RWPE2 (cell line): ENCODE measurements around the gene UHMK1.
A peak's percentile ranks its signal among the peaks of the same experiment; 100 is the strongest.

Experiments used
- ATAC-seq: fragments of 200-7000 bp; cut with Tn5 transposase; 3 replicates; pipeline ENCODE4 v1.9.1; 2021; ENCODE audit warnings: low read depth
- DNase-seq: peaks from one replicate; pipeline ENCODE4 v3.0.0-alpha.2; 2020; ENCODE audit warnings: low spot score
- H3K27ac ChIP-seq: fragments of 450-650 bp; 2 replicates; pipeline ENCODE4 v1.5.1; 2017; ENCODE audit warnings: mild to moderate bottlenecking; ENCODE audit not compliant: poor library complexity, severe bottlenecking
- H3K27me3 ChIP-seq: fragments of 250-450 bp; sonication (Bioruptor Pico); 2 replicates; pipeline ENCODE4 v1.5.1; 2021; ENCODE audit warnings: mild to moderate bottlenecking, moderate library complexity; ENCODE audit not compliant: insufficient read depth, poor library complexity, severe bottlenecking
- H3K36me3 ChIP-seq: fragments of 250-450 bp; sonication (Bioruptor Pico); 2 replicates; pipeline ENCODE4 v1.5.1; 2020; ENCODE audit warnings: low read depth, mild to moderate bottlenecking, moderate library complexity
- H3K4me1 ChIP-seq: fragments of 250-450 bp; sonication (Bioruptor Pico); 2 replicates; pipeline ENCODE4 v1.5.1; 2021; ENCODE audit warnings: mild to moderate bottlenecking, moderate library complexity; ENCODE audit not compliant: insufficient read depth, poor library complexity, severe bottlenecking
- H3K4me3 ChIP-seq: fragments of 250-450 bp; sonication (Bioruptor Pico); 2 replicates; pipeline ENCODE4 v1.5.1; 2021; ENCODE audit warnings: mild to moderate bottlenecking, moderate library complexity; ENCODE audit not compliant: severe bottlenecking
- H3K9me3 ChIP-seq: fragments of 250-450 bp; sonication (Bioruptor Pico); 2 replicates; pipeline ENCODE4 v1.5.1; 2021; ENCODE audit warnings: mild to moderate bottlenecking, moderate library complexity; ENCODE audit not compliant: severe bottlenecking
- CTCF ChIP-seq: fragments of 450-650 bp; IDR thresholded peaks from one replicate; pipeline ENCODE4 v1.5.1; 2017; ENCODE audit warnings: mild to moderate bottlenecking, moderate library complexity; ENCODE audit not compliant: poor library complexity, severe bottlenecking

The UHMK1 gene

GRCh38 chr1:162549001-162549400 lies 51.4 kb downstream of the UHMK1 start:
- no peak for DNase-seq
- Histone ChIP-seq H3K9me3 (no peaks in the 10 kb centered on the region), H3K4me1 (peaks cover 15% of the 10 kb centered on the region), H3K4me3 (no peak overlapping the region), H3K36me3 (no peaks in the 10 kb centered on the region), H3K27ac (peak overlapping the region; percentile 37), H3K27me3 (no peaks in the 10 kb centered on the region)
- no peak for ATAC-seq
- no peak for TF ChIP-seq CTCF

DNA sequence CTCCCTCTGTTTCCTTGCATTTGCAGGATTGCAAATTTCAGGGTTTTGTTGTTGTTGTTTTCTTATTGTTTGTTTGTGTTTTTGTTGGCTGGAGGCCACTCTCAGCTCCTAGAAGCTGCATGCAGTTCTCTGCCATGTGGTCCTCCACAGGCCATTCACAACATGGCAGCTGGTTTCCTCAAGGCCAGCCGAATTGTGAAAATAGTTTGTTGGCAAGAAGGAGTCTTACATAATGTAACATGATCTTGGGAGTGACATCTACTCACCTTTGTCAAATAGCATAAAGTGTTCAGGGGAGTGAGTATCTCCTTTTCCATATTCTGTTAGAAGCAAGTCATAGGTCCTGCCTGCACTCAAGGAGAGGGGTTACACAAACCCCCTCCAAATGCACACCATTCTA lies 53.3 kb downstream of the UHMK1 start:
- TF ChIP-seq CTCF, result no peak
- no peaks in the 10 kb centered on the region for H3K9me3 ChIP-seq
- no peaks in the 10 kb centered on the region for H3K27me3 ChIP-seq
- no peak overlapping the region for H3K27ac ChIP-seq
- H3K4me1 ChIP-seq, result peaks cover 10% of the 10 kb centered on the region
- no peak overlapping the region for H3K4me3 ChIP-seq
- DNase-seq (no peak), ATAC-seq (no peak)
- no peaks in the 10 kb centered on the region for H3K36me3 ChIP-seq

DNA sequence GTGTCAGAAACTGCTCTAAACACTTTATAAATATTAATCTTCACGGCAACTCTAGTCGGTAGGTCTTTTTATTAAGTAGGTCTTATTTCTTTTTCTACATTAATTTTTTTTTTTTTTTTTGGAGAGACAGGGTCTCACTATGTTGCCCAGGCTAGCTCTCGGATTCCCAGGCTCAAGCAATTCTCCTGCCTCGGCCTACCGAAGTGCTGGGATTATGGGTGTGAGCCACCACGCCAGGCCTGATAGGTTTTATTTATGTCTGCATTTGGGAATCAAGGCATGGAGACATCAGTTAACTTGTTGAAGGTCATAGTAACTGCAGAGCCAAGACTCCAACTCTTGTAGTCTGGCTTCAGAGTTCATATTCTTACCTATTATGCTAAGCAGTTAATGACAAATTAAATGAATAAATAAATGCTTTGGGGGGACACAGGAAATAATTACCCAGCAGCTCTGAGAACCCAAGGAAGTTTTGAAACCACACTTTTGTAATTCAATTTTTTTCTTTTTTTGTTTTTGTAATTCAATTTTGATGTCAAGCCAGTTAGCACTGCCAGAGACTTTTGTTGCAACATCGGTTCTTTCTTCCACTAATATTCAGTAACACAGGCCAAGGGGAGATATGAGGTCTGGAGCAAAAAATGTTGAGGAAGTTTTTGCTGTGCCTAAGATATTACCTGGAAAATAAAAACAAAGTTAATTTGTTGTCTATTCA lies 54.5 kb downstream of the UHMK1 start:
- ATAC-seq (no peak), DNase-seq (no peak)
- peaks cover 10% of the 10 kb centered on the region for H3K4me1 ChIP-seq
- H3K27ac ChIP-seq, result no peak overlapping the region
- no peaks in the 10 kb centered on the region for H3K9me3 ChIP-seq
- no peak for TF ChIP-seq CTCF
- no peak overlapping the region for H3K4me3 ChIP-seq
- H3K36me3 ChIP-seq, result no peaks in the 10 kb centered on the region
- H3K27me3 ChIP-seq, result no peaks in the 10 kb centered on the region

- DNase-seq (no peak), ATAC-seq (no peak)
- no peaks in the 10 kb centered on the region for H3K36me3 ChIP-seq
- H3K27me3 ChIP-seq, result no peaks in the 10 kb centered on the region
- no peak overlapping the region for H3K4me3 ChIP-seq
- no peaks in the 10 kb centered on the region for H3K9me3 ChIP-seq
- no peak overlapping the region for H3K27ac ChIP-seq
- TF ChIP-seq CTCF, result no peak
- peaks cover 10% of the 10 kb centered on the region for H3K4me1 ChIP-seq
Measured at GRCh38 chr1:162552684-162553252, 55.1 kb downstream of the UHMK1 start.

DNA sequence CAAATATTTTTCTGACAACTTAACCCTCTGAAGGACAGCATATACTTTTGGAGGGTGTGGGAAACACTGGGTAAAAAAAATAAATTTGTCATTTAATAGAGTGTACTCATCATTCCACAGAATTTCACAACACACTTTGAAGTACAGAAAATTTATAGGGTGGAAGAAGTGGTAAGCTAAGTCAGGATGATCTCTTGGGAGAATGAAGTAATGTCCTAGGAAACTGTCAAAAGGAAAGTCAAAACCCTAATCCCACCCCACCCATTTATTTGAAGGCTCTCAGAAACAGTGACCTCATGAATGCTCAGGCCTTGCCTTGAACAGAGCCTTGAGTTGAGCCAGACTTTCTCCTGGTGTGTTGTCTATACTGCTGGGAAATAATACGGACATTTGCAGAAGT lies 56.6 kb downstream of the UHMK1 start:
- no peak overlapping the region for H3K4me3 ChIP-seq
- no peak for TF ChIP-seq CTCF
- peaks cover 4% of the 10 kb centered on the region for H3K4me1 ChIP-seq
- H3K27ac ChIP-seq, result peak overlapping the region; percentile 12
- H3K36me3 ChIP-seq, result no peaks in the 10 kb centered on the region
- no peaks in the 10 kb centered on the region for H3K27me3 ChIP-seq
- H3K9me3 ChIP-seq, result no peaks in the 10 kb centered on the region
- peak; percentile 19; the same call in 1 of the 3 replicates for ATAC-seq
- DNase-seq, result no peak
